COLO829 (cell line): ENCODE measurements around the gene PHF23.

Experiments
- DNase-seq: peaks from one replicate; pipeline ENCODE4 v3.0.0; 2012; ENCODE audit warnings: low spot score

Gene PHF23

DNA sequence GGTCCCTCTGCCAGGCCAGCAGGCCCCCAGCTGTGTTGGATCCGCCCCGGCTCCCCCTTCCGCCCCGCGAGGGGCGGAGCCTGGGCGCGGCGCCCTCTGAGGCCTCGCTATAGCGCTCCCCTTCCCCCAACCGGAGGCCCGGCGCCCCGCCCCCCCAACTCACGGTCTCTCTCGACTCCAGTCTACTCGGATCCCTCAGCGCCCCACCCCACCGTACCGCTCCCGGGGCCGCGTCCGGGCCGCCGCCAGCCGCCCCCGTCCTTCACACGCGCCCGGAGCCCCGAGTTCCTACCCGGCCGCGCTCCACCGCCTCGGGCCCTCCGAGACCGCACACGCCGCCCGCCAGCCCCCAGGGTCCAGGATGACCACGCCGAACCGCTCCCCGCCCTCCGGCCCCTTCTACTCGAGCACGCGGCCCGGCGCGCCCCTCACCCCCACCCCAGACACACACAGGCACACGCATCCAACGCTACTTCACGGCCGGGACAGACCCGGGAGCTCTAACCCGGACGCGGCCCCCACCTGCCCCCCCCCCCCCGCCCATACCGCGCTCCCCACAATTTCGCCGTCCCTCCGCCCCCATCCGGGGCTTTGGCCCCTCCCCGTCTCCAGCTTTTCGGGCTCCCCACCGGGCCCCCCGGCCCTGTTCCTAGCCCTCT is 1.4 kb downstream of the PHF23 start:
- DNase-seq: no peak

DNA sequence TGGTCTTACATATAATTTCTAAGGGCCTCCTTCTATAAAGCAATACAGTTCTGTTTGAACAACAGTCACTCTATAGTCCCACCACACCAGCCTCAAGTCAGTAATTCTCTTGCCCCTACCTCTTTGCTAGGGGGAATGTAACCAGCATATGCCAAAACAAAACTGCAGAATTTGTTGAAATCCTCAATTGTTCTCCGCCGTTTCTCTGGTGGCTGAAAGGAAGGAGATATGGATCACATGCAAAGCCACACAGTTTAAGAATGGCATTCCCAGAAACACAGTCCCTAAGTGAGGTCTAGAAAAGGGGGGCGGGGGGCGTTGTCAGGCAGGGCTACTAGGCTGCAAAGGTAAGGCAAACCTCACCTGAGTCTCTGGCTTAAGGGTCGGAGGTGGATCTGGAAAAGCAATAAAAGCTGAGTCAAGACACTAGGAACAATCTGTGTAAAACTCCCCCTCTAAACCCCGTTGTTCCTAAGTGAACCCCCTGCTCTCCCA is 1.9 kb downstream of the PHF23 start:
- DNase-seq: no peak

DNA sequence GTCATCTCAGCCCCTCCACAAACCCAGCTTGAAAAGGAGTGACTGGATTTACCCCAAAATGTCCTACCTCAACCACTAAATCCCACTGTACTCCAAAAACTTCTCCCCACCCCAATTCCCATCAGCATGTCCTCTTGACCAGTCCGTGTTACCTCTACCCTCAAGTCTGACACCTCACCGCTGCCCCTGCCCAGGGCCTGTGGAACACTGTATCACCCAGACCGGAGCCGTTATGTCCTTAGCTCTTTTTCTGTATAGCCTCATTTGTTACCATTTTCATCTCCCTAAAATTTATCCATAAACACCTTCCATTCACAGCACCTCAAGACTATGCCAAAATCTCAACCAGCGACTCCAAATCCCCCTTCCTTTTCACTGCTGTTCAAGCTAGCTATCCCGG is 2.4 kb downstream of the PHF23 start:
- no peak for DNase-seq

DNA sequence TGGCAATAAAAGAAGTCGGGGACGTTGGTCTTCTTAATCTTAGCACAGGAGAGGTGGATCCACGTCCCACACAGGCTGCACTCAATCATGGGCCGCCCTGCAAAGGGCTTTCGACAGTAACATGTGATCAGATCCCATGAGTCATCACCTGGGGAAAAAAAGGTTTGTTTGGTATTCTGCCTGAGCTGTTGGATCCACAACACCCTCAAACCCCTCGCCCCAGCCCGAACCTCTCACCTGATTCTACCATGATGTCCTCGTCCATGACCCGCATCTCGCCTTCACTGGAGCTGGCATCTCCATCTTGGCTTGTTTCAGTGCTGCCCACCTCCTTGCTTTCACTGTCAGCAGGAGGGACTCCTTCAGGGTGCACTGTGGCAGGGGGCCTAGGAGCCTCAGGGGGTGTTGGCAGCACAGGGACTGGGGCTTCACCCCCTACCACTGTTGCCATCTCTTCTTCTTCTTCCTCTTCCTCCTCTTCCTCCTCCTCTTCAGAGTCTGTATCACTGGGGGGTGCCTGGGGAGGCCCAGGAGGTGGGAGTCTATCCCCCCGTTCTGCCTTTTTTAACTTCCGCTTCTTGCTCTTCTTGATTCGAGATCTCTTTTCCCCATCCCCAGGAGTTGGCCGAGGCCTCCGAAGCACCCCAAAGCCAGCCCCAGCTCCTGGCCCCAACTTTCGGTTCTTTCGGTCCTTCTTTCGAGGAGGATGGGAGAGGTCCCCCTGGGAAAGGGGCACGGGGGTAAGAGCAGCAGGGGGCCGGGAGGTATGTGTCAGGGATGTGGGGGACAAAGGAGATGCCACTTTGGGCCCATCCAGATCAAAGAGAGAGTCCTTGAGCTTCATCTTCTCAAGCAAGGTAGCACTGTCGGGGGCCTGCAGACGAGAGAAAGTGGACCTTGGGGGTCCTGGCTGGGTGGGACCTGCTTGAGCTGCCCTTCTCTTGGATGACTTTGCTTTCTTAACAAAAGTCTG is 3.3 kb downstream of the PHF23 start:
- DNase-seq: no peak

DNA sequence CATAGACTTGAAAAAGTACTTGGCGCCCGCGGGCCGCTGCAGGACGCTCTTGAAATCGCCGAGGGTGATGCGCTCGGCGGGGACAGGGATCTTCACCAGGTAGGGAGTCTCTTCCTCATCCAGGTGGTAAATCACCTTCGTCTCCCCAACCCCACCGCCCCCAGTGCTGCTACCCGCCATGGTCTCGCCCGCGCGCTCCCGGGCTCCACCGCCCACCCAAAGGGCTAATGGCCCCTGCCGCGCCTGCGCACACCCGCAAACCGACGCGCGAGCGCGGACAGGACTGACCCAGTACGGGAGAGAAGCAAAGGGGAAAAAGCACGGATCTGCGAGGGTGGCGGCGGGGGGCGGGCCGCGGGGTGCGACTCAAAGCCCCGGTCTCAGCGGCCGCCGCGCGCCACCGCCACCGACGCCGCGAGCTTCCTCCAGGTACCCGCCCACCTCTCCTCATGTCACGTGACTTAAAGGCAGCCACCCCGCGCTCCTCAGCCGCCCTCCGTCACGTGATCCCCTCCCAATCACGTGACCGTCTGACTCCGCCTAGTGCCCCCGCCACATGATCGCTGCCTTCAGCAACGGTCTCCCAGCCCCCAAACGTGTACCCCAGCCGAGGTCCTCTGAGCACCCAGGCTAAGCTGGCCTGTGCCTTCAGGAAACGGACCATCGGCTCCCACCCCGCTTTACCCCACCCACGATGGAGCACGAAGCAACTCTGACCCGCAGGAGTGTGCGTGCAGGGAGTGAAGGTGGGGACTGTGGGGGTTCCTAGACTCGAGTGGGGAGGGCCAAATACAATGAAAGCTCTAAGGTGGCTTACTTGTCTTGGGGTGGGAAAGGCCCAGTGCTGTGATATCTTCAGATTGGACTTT is 4.9 kb downstream of the PHF23 start, which contains the start of gene DVL2:
DVL2 (minus strand) TSS at position 435 of the 869 bp plus-strand sequence; CDS start at position 180, 255 bp downstream.
- peak; percentile 94 for DNase-seq

DNA sequence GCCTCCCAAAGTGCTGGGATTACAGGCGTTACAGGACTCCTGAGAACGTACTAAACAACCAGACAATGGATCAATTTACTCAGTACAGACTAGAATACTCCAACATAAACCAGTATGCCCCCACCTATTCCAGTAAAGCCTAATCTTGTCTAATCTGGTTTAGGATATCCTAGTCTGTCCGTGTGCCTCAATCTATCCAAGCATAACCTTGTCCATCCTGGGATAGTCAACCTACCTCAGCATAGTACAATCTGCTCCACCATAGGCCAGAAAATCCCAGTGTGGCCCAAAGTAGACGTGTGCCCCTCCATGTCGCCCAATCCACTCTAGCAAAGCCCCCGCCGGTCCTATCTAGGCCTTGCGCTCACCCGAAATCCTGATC is 5.6 kb downstream of the PHF23 start:
- DNase-seq: no peak

DNA sequence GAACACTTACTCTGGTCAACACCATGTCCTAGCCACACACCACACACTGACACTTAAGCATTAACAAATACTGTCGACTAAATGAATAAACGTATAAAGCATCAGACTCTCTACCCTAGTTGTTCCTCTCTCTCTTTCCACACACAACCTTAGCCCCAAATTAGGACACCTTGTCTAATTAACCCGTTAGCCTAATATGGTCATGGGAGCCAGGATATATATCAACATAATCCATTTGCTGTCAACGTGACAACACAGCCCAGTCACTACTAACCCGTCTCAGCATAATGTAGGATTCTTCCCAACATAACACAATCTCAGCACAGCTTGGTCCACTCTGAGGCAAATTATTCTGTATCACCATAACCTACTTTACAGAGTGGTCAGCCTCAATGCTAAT is 7.1 kb downstream of the PHF23 start:
- DNase-seq: no peak

DNA sequence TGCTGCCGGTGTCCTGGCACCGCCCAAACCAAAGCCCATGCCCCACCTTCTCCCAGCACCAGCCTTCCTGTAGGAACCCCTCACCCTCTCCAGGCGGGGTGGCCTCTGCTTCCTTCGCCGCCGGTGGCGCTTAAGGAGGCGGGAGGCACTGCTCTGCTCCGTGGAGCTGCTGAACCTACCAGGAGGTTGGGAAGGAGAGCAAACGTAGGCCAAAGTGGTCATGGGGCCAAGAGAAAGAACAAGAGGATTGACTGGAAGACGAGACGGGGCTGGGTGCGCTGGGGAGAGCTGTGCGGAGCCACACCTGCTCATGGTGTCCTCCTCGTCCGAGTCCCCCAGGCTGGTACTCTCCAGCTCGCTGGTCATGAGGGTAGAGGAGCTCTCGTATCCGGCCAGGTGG is 9.8 kb downstream of the PHF23 start:
- DNase-seq: no peak

DNA sequence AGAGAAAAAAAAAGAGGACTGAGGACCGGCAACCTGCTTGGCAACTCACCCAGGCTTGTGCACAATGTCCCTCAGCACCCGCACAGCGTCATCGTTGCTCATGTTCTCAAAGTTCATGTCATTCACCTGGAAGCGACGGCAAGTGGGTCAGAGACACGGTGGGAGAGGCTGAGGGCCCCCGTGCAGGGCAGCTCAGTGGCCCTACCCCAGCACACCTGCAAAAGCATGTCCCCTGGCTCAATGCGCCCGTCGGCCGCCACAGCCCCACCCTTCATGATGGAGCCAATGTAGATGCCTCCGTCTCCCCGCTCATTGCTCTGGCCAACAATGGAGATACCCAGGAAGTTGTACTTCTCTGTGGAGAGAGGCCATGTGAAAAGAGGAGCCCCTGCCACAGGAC is 10.3 kb downstream of the PHF23 start:
- no peak for DNase-seq

DNA sequence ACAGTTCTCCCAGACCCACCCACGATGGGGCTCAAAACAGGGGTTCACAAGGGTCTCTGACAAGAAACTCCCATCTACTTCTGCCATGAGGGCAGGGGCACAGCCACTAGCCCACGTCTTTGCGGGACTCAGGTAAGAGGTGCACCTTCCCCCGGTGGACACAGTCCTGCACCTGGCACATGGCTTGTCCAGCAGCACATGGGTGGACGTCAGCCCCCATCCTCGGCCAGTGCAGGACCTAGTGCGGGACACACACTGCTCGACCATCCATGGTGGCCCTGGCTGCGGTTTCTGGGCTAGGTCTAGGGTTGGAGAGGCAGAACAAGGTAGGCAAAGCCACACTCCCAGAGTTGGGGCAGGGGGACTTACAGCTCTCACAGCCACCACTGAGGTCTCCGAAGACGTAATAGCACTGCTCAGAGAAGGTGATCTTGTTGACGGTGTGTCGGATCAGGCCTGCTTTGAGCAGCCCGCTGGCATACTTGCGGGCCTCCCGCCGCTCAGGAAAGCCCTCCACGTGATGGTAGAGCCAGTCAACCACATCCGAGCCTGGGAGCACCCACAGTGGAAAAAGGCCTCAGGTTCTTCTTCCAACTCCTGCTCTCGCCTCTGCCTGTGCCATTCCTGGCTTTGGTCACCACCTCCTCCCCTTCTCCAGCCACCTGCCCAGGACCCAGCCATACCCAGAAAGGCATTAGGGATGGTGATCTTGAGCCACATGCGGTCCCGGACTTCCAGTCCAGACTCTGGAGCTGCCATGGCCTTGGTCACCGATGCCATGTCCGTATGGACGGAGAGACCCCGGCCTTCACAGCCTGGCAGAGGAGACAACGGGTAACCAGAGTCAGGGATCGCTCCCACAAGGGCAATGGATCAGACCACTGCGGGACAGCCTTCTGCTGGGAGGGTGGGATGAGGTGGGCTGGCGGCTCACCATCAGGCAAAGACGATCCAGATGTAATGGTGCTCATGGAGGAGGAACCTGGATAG is 12.2 kb downstream of the PHF23 start:
- no peak for DNase-seq

DNA sequence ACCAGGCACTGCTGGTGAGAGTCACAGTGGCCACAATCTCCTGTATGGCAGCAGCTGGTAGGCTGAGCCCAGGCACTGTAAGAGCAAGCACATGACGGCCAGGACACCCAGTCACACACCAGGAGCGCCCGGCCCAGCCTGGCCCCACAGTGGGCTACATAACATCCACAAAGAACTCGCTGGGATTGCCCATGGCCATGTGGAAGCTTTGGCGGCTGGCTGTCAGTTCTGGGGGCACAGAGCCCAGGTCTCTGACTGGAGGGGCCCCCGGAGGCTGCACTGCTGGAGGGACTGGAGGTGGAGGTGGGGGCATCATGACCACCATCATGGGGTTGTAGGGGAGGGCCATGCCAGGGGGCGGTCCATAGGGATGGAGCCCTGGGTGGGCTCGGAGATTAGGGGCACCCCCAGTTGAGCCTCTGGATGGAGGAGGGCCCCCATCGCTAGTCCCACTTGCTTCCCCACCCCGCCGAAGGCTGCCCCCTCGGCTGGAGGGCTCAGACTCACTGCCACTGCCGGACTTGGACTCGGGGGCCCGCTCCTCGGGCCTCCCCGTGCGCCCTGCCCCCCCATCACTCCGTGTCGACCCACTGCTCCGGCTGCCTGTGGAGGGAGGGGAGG is 13.4 kb downstream of the PHF23 start:
- no peak for DNase-seq

DNA sequence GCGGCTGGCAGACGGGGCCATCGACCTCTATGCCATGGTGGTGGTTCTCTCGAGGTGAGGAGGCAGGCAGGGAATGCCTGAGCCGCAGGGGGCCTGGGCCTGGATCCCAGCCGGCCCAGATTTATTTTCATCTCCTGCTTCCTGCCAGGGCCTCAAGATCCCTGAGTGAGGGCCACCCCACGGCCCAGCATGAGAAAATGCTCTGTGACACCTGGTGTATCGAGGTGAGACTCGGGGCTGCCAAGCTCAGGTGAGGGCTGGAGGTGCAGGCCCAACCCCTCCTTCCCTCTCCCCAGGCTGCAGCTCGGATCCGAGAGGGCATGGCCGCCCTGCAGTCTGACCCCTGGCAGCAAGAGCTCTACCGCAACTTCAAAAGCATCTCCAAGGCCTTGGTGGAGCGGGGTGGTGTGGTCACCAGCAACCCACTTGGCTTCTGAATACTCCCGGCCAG is 14.6 kb downstream of the PHF23 start:
- no peak for DNase-seq

DNA sequence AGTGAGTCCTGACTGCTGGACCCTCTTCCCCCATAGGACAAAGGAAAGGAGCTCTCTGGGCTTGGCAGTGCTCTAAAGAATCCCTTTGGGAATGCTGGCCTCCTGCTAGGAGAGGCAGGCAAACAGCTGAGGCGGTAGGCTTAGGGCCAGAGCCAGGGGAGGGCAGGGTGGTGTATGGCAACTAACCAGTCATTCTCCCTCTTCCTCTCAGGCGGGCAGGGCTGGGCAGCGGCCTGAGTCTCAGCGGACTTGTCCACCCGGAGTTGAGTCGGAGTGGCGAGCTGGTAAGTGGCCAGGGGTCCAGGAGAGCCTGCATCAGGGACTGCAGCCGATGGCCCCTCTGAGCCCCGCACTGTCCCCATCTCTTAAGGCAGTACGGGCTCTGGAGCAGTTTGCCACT is 15.1 kb downstream of the PHF23 start:
- DNase-seq: no peak

DNA sequence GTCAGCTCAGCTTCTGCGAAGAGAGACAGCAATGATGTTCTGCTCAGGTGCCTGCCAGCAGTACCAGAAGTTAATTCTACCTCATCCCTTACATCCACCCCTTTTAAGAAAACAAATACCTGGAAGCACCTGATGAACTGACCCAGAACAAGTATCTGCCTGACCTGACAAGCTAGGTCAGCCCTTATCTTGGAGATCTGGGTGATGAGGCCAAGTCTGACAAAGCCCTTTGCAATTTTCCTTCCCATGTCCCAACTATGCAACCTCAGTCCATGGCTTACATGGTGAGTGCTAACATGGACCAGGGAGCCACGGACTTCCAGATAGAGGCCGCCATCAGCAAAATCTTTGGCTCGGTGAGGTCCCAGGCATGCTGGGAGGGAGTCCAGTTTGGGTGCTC is 15.9 kb downstream of the PHF23 start:
- DNase-seq: no peak

DNA sequence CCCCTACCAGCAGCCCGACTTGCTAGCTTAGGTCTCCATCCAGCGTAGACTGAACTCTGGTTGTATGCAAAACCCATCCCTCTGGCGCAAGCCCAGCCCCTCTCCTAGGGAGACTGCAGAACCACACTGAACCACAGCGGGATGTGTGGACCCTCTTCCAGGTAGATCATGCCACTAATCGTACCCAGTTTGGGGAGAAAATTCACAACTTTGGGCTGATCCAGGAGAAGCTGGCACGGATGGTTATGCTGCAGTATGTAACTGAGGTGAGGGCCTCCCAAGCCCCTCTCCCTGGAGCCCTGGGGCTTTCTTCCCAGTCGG is 16.3 kb downstream of the PHF23 start:
- no peak for DNase-seq

DNA sequence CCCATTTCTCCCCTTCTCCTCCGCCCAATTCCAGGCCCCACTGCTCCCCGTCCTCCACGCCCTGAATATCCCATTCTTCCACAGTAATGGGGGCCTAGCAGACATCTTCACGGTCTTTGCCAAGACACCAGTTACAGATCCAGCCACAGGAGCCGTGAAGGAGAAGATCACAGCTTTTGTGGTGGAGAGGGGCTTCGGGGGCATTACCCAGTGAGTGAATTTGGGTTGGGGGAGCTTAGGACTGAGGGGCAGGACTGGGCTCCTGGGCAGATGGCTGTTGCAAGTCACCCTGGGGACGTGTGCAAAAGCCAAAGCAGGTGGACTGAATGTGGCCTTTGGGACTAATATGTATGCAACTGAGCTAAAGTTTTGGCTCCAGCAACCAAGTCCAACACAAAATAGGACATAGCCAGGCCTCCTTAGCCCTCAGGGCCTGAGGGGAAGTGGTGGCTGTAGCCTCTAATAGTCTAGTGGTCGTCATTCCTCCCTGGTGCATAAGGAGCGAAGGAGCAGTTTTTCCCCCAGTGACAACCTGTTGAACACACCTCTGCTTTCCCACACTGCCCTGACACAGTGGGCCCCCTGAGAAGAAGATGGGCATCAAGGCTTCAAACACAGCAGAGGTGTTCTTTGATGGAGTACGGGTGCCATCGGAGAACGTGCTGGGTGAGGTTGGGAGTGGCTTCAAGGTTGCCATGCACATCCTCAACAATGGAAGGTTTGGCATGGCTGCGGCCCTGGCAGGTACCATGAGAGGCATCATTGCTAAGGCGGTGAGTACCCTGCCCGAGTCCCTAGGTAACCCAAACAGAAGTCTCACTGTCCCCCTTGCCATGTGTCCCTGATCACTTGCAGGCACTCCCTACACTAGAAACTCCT is 16.9 kb downstream of the PHF23 start:
- DNase-seq: no peak

DNA sequence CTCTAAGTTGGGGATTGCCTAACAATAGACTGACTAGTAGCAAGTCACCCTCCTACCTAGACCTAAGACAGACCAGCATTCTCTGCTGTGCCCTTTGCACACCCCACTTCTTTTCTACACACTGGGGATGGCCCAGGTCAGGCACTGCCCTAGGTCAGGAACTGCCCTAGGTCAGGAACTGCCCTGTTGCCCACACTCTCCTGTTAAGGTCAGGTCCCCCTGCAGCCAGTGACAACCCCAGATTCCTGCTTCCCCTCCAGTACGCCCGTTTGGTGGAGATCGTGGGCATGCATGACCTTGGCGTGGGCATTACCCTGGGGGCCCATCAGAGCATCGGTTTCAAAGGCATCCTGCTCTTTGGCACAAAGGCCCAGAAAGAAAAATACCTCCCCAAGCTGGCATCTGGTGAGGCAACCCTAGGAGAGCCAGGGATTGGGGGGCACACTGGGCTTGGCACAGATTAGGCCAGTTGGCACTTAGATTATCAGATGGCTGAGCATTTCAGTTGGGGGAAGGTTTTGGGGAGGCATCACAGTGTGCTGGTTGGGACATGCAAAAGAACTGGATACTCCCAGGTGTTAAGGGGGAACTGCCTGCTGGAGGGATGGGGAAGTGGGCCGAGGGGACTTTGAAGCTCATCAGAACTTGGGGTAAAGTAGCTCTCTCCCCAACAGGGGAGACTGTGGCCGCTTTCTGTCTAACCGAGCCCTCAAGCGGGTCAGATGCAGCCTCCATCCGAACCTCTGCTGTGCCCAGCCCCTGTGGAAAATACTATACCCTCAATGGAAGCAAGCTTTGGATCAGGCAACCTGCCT is 17.8 kb downstream of the PHF23 start:
- no peak for DNase-seq

DNA sequence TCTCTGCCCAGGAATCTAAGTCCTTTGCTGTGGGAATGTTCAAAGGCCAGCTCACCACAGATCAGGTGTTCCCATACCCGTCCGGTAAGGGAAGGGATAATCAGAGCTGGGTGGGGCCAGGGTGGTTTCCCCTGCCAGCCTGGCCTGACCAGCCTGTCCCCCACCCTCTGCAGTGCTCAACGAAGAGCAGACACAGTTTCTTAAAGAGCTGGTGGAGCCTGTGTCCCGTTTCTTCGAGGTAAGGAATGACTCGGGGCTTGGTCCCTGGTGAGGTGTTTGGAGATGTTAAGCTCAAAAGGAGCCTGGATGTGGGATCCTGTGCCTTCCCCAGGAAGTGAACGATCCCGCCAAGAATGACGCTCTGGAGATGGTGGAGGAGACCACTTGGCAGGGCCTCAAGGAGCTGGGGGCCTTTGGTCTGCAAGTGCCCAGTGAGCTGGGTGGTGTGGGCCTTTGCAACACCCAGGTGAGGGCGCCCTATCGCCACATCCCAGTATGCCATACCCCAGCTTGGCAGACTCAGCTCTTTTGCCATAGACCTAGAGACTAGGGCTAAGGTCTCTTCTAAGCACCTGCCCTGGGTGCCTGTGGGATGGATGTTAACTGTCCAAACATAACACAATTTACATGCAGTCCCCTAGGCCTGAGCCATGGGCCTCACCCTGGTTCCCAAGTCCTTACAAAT is 18.5 kb downstream of the PHF23 start:
- DNase-seq: no peak
